Measurements from ENCODE around the gene CMTM6.

GRCh38 chr3:32434206-32434605 lies 68.4 kb downstream of the CMTM6 start:
- TF ChIP-seq, protein P1, sequence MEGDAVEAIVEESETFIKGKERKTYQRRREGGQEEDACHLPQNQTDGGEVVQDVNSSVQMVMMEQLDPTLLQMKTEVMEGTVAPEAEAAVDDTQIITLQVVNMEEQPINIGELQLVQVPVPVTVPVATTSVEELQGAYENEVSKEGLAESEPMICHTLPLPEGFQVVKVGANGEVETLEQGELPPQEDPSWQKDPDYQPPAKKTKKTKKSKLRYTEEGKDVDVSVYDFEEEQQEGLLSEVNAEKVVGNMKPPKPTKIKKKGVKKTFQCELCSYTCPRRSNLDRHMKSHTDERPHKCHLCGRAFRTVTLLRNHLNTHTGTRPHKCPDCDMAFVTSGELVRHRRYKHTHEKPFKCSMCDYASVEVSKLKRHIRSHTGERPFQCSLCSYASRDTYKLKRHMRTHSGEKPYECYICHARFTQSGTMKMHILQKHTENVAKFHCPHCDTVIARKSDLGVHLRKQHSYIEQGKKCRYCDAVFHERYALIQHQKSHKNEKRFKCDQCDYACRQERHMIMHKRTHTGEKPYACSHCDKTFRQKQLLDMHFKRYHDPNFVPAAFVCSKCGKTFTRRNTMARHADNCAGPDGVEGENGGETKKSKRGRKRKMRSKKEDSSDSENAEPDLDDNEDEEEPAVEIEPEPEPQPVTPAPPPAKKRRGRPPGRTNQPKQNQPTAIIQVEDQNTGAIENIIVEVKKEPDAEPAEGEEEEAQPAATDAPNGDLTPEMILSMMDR (IDR thresholded peaks at IDR 0.05; ENCODE audit: borderline replicate concordance, extremely low read depth, low read length, poor library complexity, severe bottlenecking): no peak
- TF ChIP-seq EZH2 (IDR thresholded peaks at IDR 0.05; ENCODE audit: borderline replicate concordance, low read depth, low read length, severe bottlenecking): no peak
